ENCODE measurements around the gene CCSER1.
"Not testable (repeated sequence)": the region's sequence is repeated elsewhere in the genome, so short reads cannot be mapped to it uniquely, and the experiment has no call there.

The CCSER1 gene

GRCh38 chr4:91623603-91623967 lies 1496.4 kb downstream of the CCSER1 start:
- FAIRE-seq: not testable (repeated sequence)

DNA sequence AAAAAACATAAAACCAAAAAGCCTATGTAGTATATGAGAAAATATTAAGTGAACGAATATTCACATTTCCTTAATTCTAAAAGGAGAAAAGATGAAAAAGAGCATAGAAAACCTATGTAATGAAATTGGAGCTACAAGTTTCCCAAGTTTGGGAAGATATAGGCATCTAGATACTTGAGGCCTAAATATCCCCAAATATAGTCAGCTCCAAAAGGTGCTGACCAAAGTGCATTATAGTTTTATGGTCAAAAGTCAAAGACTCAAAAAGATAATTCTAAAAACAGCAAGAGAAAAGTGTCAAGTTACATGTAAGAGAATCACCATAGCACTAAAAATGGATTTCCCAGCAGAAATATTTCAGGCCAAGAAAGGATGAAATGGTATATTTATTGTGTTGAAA lies 1502.9 kb downstream of the CCSER1 start:
- no peak for FAIRE-seq

DNA sequence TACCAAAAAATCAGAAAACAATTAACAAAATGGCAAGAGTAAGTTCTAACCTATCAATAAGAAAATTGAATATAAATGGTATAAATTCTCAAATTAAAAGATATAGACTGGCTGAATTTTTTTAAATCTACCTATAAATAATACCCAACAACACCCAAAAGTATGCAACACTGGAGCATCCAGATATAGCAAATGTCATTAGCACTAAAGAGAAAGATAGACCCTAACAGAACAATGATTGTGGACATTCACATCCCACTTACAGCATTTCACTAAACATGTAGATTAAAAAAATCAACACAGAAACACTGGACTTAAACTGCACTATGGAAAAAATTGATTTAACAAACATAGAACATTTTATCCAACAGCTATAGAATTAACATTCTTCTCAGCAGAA lies 1503.6 kb downstream of the CCSER1 start:
- no peak for FAIRE-seq

GRCh38 chr4:91631335-91631734 lies 1504.1 kb downstream of the CCSER1 start:
- no peak for FAIRE-seq

DNA sequence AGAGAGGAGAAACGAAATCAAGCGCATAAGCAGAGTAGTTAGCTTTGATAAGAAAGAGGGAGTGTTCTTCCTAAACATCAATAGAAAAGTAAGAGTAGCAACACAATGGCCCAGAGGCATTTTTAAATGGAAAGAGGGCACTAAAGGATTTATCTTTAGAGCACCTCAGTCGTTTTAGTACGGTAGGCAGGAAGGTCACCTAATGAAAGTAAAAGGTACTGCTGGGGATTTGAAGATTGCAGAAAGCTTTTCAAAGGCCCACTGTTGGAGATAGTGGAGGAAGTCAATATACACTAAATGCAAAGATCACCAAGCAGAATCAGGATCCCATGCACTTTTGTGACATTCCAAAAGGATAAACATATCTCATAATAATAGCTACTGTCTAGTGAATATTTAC lies 1508.9 kb downstream of the CCSER1 start:
- FAIRE-seq: no peak
